Endothelial cell of umbilical vein (primary cell): ENCODE data around the gene SIVA1. TPM values are rescaled to one million over a fixed set of nuclear protein-coding genes. Genes with fewer than 3 reads are reported as not detected.

ENCODE experiments used
- BruUV-seq: library from RNA; stranded (reverse); fragments of 400-500 nt; replicated peaks from 2 replicates; lab custom pipeline; 2021; lab: Mats Ljungman, UMichigan
- CTCF ChIA-PET: fragments of 300-600, 350-600 bp; sonication (Branson Sonifier 250); formaldehyde crosslinking; loops from one replicate; lab custom pipeline; 2021; ENCODE audit warnings: antibody characterized with exemption, inconsistent platforms; lab: Charles Lee
- POLR2A ChIA-PET: fragments of 300-600, 350-600 bp; sonication (Branson Sonifier 250); formaldehyde crosslinking; loops from one replicate; lab custom pipeline; 2021; ENCODE audit warnings: antibody characterized with exemption, inconsistent platforms; lab: Charles Lee
- DNase-seq: peaks from one replicate; pipeline ENCODE4 v3.0.0-alpha.2; 2011; ENCODE audit warnings: low read depth, low spot score
- FAIRE-seq: peaks from 2 replicates; lab custom pipeline; 2011; peaks lifted over from hg19 to GRCh38; lab: Jason Lieb, UNC
- H2AFZ ChIP-seq: 2 replicates; pipeline ENCODE4 v1.6.0; 2012; ENCODE audit warnings: low read depth, low read length, control low read depth, inconsistent platforms
- H3K27ac ChIP-seq: 2 replicates; pipeline ENCODE4 v1.5.1; 2011; ENCODE audit warnings: low read depth, mild to moderate bottlenecking, control low read depth, low read length, moderate library complexity; ENCODE audit not compliant: insufficient read depth
- H3K27me3 ChIP-seq, 2 experiments: 2 replicates each; pipeline versions ENCODE4 v1.6.0 to v1.6.1; 2011; ENCODE audit warnings: low read length in 2 of 2, mixed read lengths in 1 of 2; ENCODE audit not compliant: control insufficient read depth in 2 of 2, insufficient read depth in 2 of 2
- H3K36me3 ChIP-seq, 2 experiments: 2 replicates in 1 of 2; 3 replicates in 1 of 2; pipeline ENCODE4 v1.5.1; 2011; ENCODE audit warnings: low read length in 2 of 2, mild to moderate bottlenecking in 1 of 2, moderate library complexity in 1 of 2; ENCODE audit not compliant: control insufficient read depth in 2 of 2, insufficient read depth in 2 of 2; ENCODE audit errors: extremely low read depth in 1 of 2
- H3K4me1 ChIP-seq: 3 replicates; pipeline ENCODE4 v1.5.1; 2011; ENCODE audit warnings: mild to moderate bottlenecking, low read length; ENCODE audit not compliant: control insufficient read depth, insufficient read depth; ENCODE audit errors: extremely low read depth
- H3K4me2 ChIP-seq: 2 replicates; pipeline ENCODE4 v1.6.1; 2011; ENCODE audit warnings: low read length, control low read depth, mixed read lengths; ENCODE audit not compliant: insufficient read depth
- H3K4me3 ChIP-seq, 3 experiments: fragments of 200-600 bp in 1 of 3; sonication (generic), shearing (Covaris generic) in 1 of 3; replicated peaks in 1 of 3; 2 replicates each; pipeline ENCODE4 v1.5.1; 2011 to 2016; ENCODE audit warnings: control low read depth in 3 of 3, low read length in 3 of 3, mild to moderate bottlenecking in 2 of 3, inconsistent platforms in 1 of 3, low read depth in 1 of 3, moderate library complexity in 1 of 3; ENCODE audit not compliant: insufficient read depth in 1 of 3
- H3K79me2 ChIP-seq: 2 replicates; pipeline ENCODE4 v1.6.0; 2012; ENCODE audit warnings: low read length, inconsistent platforms; ENCODE audit not compliant: control insufficient read depth, insufficient read depth
- H3K9ac ChIP-seq: replicated peaks from 2 replicates; pipeline ENCODE3; 2011; ENCODE audit warnings: low read length, control low read depth; ENCODE audit not compliant: insufficient read depth; ENCODE audit errors: extremely low read depth
- H3K9me1 ChIP-seq: replicated peaks from 3 replicates; pipeline ENCODE4 v1.6.0; 2011; ENCODE audit warnings: mild to moderate bottlenecking, low read length; ENCODE audit not compliant: control insufficient read depth, insufficient read depth; ENCODE audit errors: extremely low read depth
- H3K9me3 ChIP-seq: replicated peaks from 2 replicates; pipeline ENCODE4 v1.5.1; 2012; ENCODE audit warnings: low read length, inconsistent platforms; ENCODE audit not compliant: control insufficient read depth, insufficient read depth
- H4K20me1 ChIP-seq: replicated peaks from 2 replicates; pipeline ENCODE3; 2011; ENCODE audit warnings: mild to moderate bottlenecking, low read length; ENCODE audit not compliant: control insufficient read depth, insufficient read depth; ENCODE audit errors: extremely low read depth
- EZH2 ChIP-seq: IDR thresholded peaks from 2 replicates; pipeline ENCODE4 v1.6.1; 2012; ENCODE audit warnings: borderline replicate concordance, low read depth, mild to moderate bottlenecking, moderate library complexity, low read length, inconsistent platforms; ENCODE audit not compliant: severe bottlenecking
- FOS ChIP-seq: IDR thresholded peaks from 2 replicates; pipeline ENCODE4 v1.6.1; 2011; ENCODE audit warnings: mild to moderate bottlenecking, low read length, moderate library complexity, borderline replicate concordance; ENCODE audit not compliant: insufficient read depth
- GATA2 ChIP-seq: IDR thresholded peaks from 2 replicates; pipeline ENCODE4 v1.7.0; 2011; ENCODE audit warnings: low read depth, mild to moderate bottlenecking, moderate library complexity, mixed read lengths, low read length; ENCODE audit not compliant: insufficient read length, insufficient read depth
- JUN ChIP-seq: IDR thresholded peaks from 2 replicates; pipeline ENCODE4 v1.6.1; 2011; ENCODE audit warnings: borderline replicate concordance, low read depth; ENCODE audit not compliant: insufficient read length, insufficient read depth
- MYC ChIP-seq: IDR thresholded peaks from one replicate; pipeline ENCODE4 v1.6.1; 2011; ENCODE audit warnings: mild to moderate bottlenecking, low read depth, low read length
- POLR2A ChIP-seq: IDR thresholded peaks from 2 replicates; pipeline ENCODE4 v1.6.1; 2012; ENCODE audit warnings: low read depth, mild to moderate bottlenecking, control low read depth, low read length
- POLR2AphosphoS5 ChIP-seq: IDR thresholded peaks from 2 replicates; pipeline ENCODE4 v1.6.1; 2012; ENCODE audit warnings: low read depth, mild to moderate bottlenecking, control low read depth, low read length, moderate library complexity; ENCODE audit not compliant: insufficient read depth
- dilution Hi-C: fragments of 300-500 bp; cut with MboI; formaldehyde crosslinking; loops from one replicate; pipeline ENCODE4 v1.15.0; 2019; ENCODE audit warnings: low sequenced_read_pairs; ENCODE audit not compliant: extremely low pct_ligation_motif_present
- intact Hi-C: fragments of 100-400 bp; cut with micrococcal nuclease; formaldehyde crosslinking; loops from one replicate; pipeline ENCODE4 v1.10.0; 2022
- polyA plus RNA-seq, 4 experiments: library from polyadenylated mRNA; depleted of rRNA in 3 of 4; stranded (reverse) in 3 of 4; unstranded in 1 of 4; fragments of >200 nt; gene quantifications; 2 replicates each; pipeline versions ENCODE4 v1.2.1 to v1.2.3, GENCODE V29; 2011 to 2012; ENCODE audit warnings: missing spikeins in 1 of 4
- total RNA-seq: library from RNA; stranded (reverse); gene quantifications from 2 replicates; pipeline ENCODE4 v1.2.3, GENCODE V29; 2021
- TF ChIP-seq, protein P1 (sequence below): IDR thresholded peaks from 2 replicates; pipeline ENCODE4 v1.6.1; 2011; ENCODE audit not compliant: insufficient read depth, insufficient read length
- TF ChIP-seq, protein P2 (sequence below), 2 donors: IDR thresholded peaks; 1 replicate in 1 of 2; 2 replicates in 1 of 2; pipeline ENCODE4 v1.5.1; 2011; ENCODE audit warnings: low read length in 2 of 2, mild to moderate bottlenecking in 2 of 2, moderate library complexity in 2 of 2, control low read depth in 1 of 2, inconsistent platforms in 1 of 2, low read depth in 1 of 2; ENCODE audit not compliant: insufficient read depth in 1 of 2; ENCODE audit errors: extremely low read depth in 1 of 2

The SIVA1 gene
- total and polyA plus RNA-seq, 2 donors (not counting 3 experiments of a cell fraction or from before 2014, with no cell fraction given) = 101 to 299 TPM

DNA sequence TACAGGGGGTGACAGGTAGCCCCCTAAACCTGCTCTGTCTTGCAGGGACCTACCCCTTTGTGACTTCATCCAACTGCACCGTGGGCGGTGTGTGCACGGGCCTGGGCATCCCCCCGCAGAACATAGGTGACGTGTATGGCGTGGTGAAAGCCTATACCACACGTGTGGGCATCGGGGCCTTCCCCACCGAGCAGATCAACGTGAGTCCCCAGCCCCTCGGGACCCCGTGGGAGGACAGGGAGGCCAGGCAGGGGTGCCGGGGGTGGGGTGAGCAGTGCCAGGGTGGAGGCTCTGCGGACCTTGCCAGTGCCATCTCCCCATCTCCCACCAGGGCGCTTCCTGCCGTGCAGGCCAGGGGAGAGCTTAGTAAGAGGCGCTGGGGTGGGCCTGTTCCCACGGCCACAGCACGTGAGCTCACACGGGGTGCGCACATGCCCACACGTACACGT is 11.1 kb upstream of the SIVA1 start:
- FAIRE-seq = no peak

More for the DNA sequence above, 11.1 kb upstream of the SIVA1 start:
- POLR2A ChIA-PET = no interaction called here
- Histone ChIP-seq H3K9me1 (no peaks in the 10 kb centered on the region), H3K9ac (no peak overlapping the region), H3K4me2 (no peak overlapping the region), H3K9me3 (no peaks in the 10 kb centered on the region), H3K36me3 (no peaks in the 10 kb centered on the region), H3K4me1 (peaks cover 2% of the 10 kb centered on the region), H3K27ac (no peak overlapping the region), H2AFZ (no peak overlapping the region), H3K27me3 (no peaks in the 10 kb centered on the region), H3K79me2 (no peaks in the 10 kb centered on the region), H4K20me1 (no peaks in the 10 kb centered on the region), H3K4me3 (no peak overlapping the region)
- CTCF ChIA-PET = no interaction called here
- dilution Hi-C loops = no loop called here
- no peak for TF ChIP-seq GATA2
- no peak for TF ChIP-seq POLR2AphosphoS5
- no peak for TF ChIP-seq FOS
- TF ChIP-seq POLR2A = no peak
- no peak for TF ChIP-seq EZH2
- TF ChIP-seq MYC = no peak
- TF ChIP-seq JUN = no peak
- TF ChIP-seq, protein P1, sequence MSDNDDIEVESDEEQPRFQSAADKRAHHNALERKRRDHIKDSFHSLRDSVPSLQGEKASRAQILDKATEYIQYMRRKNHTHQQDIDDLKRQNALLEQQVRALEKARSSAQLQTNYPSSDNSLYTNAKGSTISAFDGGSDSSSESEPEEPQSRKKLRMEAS = no peak
- TF ChIP-seq, protein P2, sequence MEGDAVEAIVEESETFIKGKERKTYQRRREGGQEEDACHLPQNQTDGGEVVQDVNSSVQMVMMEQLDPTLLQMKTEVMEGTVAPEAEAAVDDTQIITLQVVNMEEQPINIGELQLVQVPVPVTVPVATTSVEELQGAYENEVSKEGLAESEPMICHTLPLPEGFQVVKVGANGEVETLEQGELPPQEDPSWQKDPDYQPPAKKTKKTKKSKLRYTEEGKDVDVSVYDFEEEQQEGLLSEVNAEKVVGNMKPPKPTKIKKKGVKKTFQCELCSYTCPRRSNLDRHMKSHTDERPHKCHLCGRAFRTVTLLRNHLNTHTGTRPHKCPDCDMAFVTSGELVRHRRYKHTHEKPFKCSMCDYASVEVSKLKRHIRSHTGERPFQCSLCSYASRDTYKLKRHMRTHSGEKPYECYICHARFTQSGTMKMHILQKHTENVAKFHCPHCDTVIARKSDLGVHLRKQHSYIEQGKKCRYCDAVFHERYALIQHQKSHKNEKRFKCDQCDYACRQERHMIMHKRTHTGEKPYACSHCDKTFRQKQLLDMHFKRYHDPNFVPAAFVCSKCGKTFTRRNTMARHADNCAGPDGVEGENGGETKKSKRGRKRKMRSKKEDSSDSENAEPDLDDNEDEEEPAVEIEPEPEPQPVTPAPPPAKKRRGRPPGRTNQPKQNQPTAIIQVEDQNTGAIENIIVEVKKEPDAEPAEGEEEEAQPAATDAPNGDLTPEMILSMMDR (IDR thresholded peaks at IDR 0.05; ENCODE audit: extremely low read depth in 1 of 2, insufficient read depth in 1 of 2, low read depth in 1 of 2, low read length in 2 of 2) = no peak
- intact Hi-C loops = no loop called here
- BruUV-seq = no TSS peak
- DNase-seq = no peak
